Measurements from ENCODE around the gene ABLIM2.

GRCh38 chr4:8177552-8177951 is 18.9 kb upstream of the ABLIM2 start:
- TF ChIP-seq ZNF747 (CRISPR knock-in tag; IDR thresholded peaks at IDR 0.05; ENCODE audit: borderline replicate concordance) = no peak
- TF ChIP-seq CHCHD3 (CRISPR knock-in tag; IDR thresholded peaks at IDR 0.05) = no peak
- TF ChIP-seq GRHL1 (CRISPR knock-in tag; conservative IDR thresholded peaks at IDR 0.05) = no peak
- no peak for TF ChIP-seq REST (IDR thresholded peaks at IDR 0.05; ENCODE audit: borderline replicate concordance in 1 of 2, low read depth in 1 of 2, low read length in 2 of 2)

Measured in HepG2 (cell line).